ENCODE measurements around the gene SULT2B1. TPM values are rescaled to one million over a fixed set of nuclear protein-coding genes. Genes with fewer than 3 reads are reported as not detected.

SULT2B1 gene
- total RNA-seq, 1 donor from 2014 or later: not detected

DNA sequence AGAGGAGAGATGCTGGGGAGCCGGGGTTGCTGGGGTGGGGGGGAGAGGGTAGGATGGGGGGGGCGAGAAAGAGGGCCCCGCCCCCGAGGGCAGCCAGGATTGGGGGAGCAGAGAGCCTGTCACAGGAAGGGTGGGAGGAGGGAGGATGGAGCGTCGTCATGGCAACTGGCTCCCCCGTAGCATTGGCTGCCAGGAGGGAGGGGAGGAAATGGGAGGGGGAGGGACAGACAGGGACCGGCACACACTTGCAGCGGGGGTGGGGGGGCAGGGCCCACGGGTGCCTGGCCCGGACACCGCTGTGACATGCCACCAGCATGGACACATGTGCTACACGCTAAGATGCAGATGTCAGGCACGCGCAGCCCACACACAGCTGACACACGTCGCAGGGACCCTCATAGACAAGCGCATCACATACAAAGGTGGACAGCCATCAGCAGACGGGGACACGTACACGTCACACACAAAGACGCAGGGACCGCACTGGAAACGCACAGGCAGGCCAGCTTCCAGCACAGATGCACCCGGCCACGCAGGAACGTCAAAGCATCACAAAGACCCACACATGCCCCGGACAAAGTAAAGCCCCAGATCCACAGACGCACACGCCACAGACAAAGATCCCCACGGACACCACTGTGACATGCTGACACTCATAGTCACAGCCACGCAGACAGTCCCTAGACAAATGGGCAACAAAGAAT lies 40.0 kb upstream of the SULT2B1 start, which contains the start of gene LMTK3:
Gene LMTK3, minus strand, starts transcription at position 36 of the 704 bp plus-strand sequence. CDS start 259 bp downstream, outside the sequence.
- H3K27ac Mint-ChIP-seq: no peak within 1 kb of the TSS
- H3K9me3 Mint-ChIP-seq (ENCODE audit: low read depth): no peaks in the 10 kb centered on the region
- peaks cover 24% of the 10 kb centered on the region for H3K27me3 Mint-ChIP-seq
- peak within 1 kb of the TSS; percentile 68 for H3K4me3 Mint-ChIP-seq (ENCODE audit: low read depth)
- TF ChIP-seq, protein P1, sequence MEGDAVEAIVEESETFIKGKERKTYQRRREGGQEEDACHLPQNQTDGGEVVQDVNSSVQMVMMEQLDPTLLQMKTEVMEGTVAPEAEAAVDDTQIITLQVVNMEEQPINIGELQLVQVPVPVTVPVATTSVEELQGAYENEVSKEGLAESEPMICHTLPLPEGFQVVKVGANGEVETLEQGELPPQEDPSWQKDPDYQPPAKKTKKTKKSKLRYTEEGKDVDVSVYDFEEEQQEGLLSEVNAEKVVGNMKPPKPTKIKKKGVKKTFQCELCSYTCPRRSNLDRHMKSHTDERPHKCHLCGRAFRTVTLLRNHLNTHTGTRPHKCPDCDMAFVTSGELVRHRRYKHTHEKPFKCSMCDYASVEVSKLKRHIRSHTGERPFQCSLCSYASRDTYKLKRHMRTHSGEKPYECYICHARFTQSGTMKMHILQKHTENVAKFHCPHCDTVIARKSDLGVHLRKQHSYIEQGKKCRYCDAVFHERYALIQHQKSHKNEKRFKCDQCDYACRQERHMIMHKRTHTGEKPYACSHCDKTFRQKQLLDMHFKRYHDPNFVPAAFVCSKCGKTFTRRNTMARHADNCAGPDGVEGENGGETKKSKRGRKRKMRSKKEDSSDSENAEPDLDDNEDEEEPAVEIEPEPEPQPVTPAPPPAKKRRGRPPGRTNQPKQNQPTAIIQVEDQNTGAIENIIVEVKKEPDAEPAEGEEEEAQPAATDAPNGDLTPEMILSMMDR (IDR thresholded peaks at IDR 0.05; ENCODE audit: unreplicated experiment): no peak
- no peaks in the 10 kb centered on the region for H3K36me3 Mint-ChIP-seq (ENCODE audit: insufficient read depth)
- peaks cover 6% of the 10 kb centered on the region for H3K4me1 Mint-ChIP-seq (ENCODE audit: low read depth)
- no peak for DNase-seq (ENCODE audit: low spot score, unreplicated experiment)

DNA sequence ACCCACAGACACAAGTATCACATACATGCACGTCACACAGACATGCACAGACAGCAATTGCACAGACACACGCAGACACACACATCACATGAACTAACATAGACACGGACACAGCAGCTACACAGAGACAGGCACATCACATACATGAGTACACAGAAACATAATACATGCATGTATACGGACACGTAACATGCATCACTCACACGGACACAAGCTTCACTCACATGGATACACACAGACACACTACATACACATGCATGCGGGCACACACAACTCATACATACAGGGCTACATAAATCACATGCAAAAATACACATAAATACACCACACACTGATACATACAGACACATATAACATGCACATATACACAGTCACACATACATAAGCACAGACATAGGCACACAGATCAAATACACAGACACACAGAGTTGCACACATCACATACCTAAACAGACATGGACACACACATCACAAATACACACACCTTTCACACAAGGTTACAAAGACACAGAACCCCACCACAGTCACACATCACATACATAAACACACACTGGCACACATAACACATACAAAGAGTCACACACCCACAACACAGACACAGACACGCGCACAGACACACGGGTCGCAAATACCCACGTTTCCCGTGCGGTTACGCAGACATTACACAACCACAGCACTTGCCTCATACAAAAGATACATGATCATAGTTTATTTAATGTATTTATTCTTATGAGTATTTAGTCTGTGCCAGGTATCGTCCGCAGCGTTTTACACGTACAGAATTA lies 39.3 kb upstream of the SULT2B1 start:
- peaks cover 22% of the 10 kb centered on the region for H3K27me3 Mint-ChIP-seq

DNA sequence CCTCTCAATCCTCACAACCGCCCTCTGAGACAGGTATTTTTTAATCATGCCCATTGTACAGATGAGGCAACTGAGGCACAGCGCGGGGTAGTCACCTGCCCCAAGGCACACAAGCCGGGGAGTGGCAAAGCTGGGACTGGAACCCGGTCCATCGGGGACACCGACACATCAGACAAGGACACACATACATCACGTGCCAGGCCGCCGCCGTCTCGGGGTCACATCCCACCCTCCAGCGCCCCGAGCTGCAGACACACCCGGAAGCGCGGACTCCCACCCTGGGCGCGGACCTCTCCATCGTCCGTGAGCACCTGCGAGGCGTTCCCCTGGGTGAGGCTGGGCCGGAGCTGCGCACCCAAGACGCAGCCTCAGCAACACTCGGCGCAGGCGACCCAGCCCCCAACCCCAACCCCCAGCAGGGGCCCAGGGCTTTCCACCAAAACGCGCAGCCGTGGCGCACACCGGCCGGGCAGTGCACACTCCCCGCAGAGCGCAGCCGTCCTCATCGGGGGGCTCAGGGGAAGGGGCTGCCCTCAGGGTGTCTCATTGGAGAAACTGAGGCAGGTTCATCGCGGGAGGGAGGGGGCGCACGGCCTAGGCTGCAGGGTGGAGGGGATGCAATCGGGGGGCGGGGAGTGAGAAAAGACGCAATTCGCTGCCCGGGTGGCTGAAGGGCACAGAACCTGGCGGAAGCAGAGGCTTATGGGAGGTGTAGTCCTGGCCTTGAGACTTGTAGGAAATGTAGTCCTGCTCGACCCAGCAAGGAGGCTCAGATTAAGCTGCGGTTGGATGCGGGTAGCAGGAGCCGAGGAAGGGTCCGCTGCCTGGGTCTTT lies 38.5 kb upstream of the SULT2B1 start:
- peak; percentile 47 for DNase-seq (ENCODE audit: low spot score, unreplicated experiment)
- peaks cover 15% of the 10 kb centered on the region for H3K27me3 Mint-ChIP-seq
- H3K9me3 Mint-ChIP-seq (ENCODE audit: low read depth): no peaks in the 10 kb centered on the region
- no peak overlapping the region for H3K4me3 Mint-ChIP-seq (ENCODE audit: low read depth)
- H3K36me3 Mint-ChIP-seq (ENCODE audit: insufficient read depth): no peaks in the 10 kb centered on the region
- TF ChIP-seq, protein P1 (IDR thresholded peaks at IDR 0.05; ENCODE audit: unreplicated experiment): no peak
- no peak overlapping the region for H3K27ac Mint-ChIP-seq
- H3K4me1 Mint-ChIP-seq (ENCODE audit: low read depth): peaks cover 6% of the 10 kb centered on the region

More for the DNA sequence above, 39.3 kb upstream of the SULT2B1 start:
- DNase-seq (ENCODE audit: low spot score, unreplicated experiment): no peak
- Mint-ChIP-seq H3K9me3 (ENCODE audit: low read depth) (no peaks in the 10 kb centered on the region), H3K4me1 (ENCODE audit: low read depth) (peaks cover 6% of the 10 kb centered on the region), H3K4me3 (ENCODE audit: low read depth) (no peak overlapping the region), H3K27ac (no peak overlapping the region), H3K36me3 (ENCODE audit: insufficient read depth) (no peaks in the 10 kb centered on the region)
- TF ChIP-seq, protein P1 (IDR thresholded peaks at IDR 0.05; ENCODE audit: unreplicated experiment): no peak

DNA sequence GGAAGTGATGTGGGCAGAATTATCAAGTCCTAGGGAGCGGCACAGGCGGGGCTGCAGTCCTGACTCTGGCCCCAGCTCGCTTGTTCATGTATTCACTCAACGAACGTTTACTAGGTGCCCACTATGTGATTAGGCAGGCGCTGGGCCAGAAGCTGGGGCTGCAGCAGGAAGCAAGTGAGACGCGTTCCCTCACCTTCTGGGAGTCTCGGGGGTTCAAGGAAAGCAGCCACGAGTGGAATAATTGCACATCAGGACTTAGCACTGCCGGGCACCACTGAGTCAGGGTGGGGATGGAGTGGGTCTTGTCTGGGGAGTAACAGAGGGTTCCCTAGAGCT lies 37.9 kb upstream of the SULT2B1 start:
- peaks cover 6% of the 10 kb centered on the region for H3K4me1 Mint-ChIP-seq (ENCODE audit: low read depth)
- DNase-seq (ENCODE audit: low spot score, unreplicated experiment): no peak
- H3K4me3 Mint-ChIP-seq (ENCODE audit: low read depth): no peak overlapping the region
- no peaks in the 10 kb centered on the region for H3K9me3 Mint-ChIP-seq (ENCODE audit: low read depth)
- H3K27me3 Mint-ChIP-seq: peaks cover 15% of the 10 kb centered on the region
- TF ChIP-seq, protein P1 (IDR thresholded peaks at IDR 0.05; ENCODE audit: unreplicated experiment): no peak
- H3K36me3 Mint-ChIP-seq (ENCODE audit: insufficient read depth): no peaks in the 10 kb centered on the region
- H3K27ac Mint-ChIP-seq: no peak overlapping the region

DNA sequence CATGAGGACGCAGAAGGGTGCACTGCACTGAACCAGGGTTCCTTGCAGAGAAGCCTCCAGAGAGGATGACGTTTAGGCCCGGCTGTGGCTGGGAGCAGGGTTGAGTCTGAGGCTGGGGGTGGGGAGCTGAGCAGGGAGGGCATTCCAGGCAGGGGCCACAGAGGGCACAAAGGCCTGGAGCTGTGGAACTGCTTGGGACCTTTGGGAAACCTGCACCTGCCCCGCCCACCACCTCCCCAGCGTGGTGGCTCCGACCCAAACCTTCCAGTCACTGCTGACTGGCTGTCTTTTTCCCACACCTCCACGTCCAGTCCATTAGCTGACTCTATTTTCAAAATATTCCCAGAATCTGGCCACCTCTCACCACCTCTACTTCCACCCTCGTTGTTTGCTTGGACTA lies 35.4 kb upstream of the SULT2B1 start:
- H3K4me3 Mint-ChIP-seq (ENCODE audit: low read depth): no peak overlapping the region

More for the DNA sequence above, 35.4 kb upstream of the SULT2B1 start:
- Mint-ChIP-seq H3K36me3 (ENCODE audit: insufficient read depth) (no peaks in the 10 kb centered on the region), H3K27me3 (no peaks in the 10 kb centered on the region), H3K4me1 (ENCODE audit: low read depth) (peaks cover 3% of the 10 kb centered on the region), H3K27ac (peak overlapping the region; percentile 37), H3K9me3 (ENCODE audit: low read depth) (no peaks in the 10 kb centered on the region)
- TF ChIP-seq, protein P1 (IDR thresholded peaks at IDR 0.05; ENCODE audit: unreplicated experiment): no peak
- DNase-seq (ENCODE audit: low spot score, unreplicated experiment): no peak

Measured in progenitor cell of endocrine pancreas (in vitro differentiated cells).